ENCODE measurements around the gene DRAP1. TPM values are rescaled to one million over a fixed set of nuclear protein-coding genes. Genes with fewer than 3 reads are reported as not detected.

Gene DRAP1
- total and polyA plus RNA-seq, 9 of the 15 experiments (the other 6 are each of a cell fraction or from before 2014, with no cell fraction given): 9.6 to 200 (median 92.9) TPM

DNA sequence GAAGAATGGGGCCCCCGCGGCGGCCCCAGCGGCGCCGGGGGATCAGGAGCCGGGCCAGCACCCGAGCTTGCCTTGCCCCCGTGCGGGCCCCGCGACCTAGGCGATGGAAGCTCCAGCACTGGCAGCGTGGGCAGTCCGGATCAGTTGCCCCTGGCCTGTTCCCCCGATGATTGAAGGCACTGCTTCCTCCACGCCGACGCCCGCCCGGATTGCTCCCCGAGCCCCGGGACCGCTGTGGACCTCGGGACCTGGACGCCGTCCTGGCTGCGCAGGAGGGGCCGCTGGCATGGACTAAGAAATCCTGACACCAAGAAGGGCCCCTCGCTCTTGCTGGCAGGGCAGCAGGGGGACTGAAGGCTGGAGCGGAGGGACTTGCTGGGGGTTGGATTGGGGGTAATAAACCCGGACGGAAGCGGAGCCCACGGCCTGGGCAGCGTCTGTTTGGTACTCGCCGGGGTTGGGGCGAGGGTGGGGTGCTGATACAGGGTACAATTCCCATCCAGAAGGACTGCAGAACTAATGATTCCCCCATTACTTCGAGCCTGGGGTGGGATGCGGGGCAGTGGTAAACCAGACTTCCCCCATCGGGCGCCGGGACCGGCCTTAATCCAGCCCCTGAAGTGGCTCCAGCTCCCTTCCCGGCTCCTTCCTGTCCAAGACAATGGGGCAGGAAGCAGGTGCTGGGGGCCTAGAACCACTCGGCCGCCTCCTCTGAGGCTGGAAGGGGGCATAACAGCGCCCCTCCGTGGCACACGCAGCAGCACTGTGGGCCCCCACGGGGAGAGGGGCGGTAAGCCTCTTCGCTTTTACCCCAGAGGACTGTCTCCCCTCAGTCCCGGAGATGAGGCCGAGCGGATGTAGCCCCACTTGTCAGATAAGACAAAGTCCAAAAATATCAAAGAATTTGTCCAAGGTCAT is 27.7 kb upstream of the DRAP1 start (continued):
- no peak for TF ChIP-seq JUNB (CRISPR knock-in tag; conservative IDR thresholded peaks at IDR 0.05)
- TF ChIP-seq BHLHE40 (IDR thresholded peaks at IDR 0.05; ENCODE audit: low read length): peak; percentile 86
- peak; percentile 77 for TF ChIP-seq RBM22 (IDR thresholded peaks at IDR 0.05; ENCODE audit: low read depth, low read length, poor library complexity, severe bottlenecking)
- TF ChIP-seq GATAD2A (IDR thresholded peaks at IDR 0.05): 0 out of 2 replicates have a peak, but pooled peaks have one; percentile 17
- peak in 1 of 2 experiments; percentile 69; a peak in 2 of 4 replicates for TF ChIP-seq SIN3A (IDR thresholded peaks at IDR 0.05; ENCODE audit: borderline replicate concordance in 2 of 2, control insufficient read depth in 1 of 2, low read depth in 2 of 2, low read length in 2 of 2)
- TF ChIP-seq SAFB (IDR thresholded peaks at IDR 0.05; ENCODE audit: borderline replicate concordance, low read depth, low read length): peak; percentile 33; the same call in 1 of the 2 replicates
- TF ChIP-seq, protein P1, sequence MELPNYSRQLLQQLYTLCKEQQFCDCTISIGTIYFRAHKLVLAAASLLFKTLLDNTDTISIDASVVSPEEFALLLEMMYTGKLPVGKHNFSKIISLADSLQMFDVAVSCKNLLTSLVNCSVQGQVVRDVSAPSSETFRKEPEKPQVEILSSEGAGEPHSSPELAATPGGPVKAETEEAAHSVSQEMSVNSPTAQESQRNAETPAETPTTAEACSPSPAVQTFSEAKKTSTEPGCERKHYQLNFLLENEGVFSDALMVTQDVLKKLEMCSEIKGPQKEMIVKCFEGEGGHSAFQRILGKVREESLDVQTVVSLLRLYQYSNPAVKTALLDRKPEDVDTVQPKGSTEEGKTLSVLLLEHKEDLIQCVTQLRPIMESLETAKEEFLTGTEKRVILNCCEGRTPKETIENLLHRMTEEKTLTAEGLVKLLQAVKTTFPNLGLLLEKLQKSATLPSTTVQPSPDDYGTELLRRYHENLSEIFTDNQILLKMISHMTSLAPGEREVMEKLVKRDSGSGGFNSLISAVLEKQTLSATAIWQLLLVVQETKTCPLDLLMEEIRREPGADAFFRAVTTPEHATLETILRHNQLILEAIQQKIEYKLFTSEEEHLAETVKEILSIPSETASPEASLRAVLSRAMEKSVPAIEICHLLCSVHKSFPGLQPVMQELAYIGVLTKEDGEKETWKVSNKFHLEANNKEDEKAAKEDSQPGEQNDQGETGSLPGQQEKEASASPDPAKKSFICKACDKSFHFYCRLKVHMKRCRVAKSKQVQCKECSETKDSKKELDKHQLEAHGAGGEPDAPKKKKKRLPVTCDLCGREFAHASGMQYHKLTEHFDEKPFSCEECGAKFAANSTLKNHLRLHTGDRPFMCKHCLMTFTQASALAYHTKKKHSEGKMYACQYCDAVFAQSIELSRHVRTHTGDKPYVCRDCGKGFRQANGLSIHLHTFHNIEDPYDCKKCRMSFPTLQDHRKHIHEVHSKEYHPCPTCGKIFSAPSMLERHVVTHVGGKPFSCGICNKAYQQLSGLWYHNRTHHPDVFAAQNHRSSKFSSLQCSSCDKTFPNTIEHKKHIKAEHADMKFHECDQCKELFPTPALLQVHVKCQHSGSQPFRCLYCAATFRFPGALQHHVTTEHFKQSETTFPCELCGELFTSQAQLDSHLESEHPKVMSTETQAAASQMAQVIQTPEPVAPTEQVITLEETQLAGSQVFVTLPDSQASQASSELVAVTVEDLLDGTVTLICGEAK (IDR thresholded peaks at IDR 0.05): no peak
- TF ChIP-seq, protein P1 (CRISPR knock-in tag; IDR thresholded peaks at IDR 0.05): 0 out of 2 replicates have a peak, but pooled peaks have one; percentile 5
- 0 out of 2 replicates have a peak, but pooled peaks have one; percentile 58 for TF ChIP-seq TAF15 (IDR thresholded peaks at IDR 0.05; ENCODE audit: low read depth, low read length)
- TF ChIP-seq SP1 (CRISPR knock-in tag; IDR thresholded peaks at IDR 0.05): 0 out of 2 replicates have a peak, but pooled peaks have one; percentile 20
- TF ChIP-seq PTRF (tag; IDR thresholded peaks at IDR 0.05): no peak
- no peak for TF ChIP-seq MAFF (IDR thresholded peaks at IDR 0.05; ENCODE audit: low read length)
- TF ChIP-seq, protein P2, sequence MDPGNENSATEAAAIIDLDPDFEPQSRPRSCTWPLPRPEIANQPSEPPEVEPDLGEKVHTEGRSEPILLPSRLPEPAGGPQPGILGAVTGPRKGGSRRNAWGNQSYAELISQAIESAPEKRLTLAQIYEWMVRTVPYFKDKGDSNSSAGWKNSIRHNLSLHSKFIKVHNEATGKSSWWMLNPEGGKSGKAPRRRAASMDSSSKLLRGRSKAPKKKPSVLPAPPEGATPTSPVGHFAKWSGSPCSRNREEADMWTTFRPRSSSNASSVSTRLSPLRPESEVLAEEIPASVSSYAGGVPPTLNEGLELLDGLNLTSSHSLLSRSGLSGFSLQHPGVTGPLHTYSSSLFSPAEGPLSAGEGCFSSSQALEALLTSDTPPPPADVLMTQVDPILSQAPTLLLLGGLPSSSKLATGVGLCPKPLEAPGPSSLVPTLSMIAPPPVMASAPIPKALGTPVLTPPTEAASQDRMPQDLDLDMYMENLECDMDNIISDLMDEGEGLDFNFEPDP (CRISPR knock-in tag; IDR thresholded peaks at IDR 0.05): no peak
- TF ChIP-seq SMAD4 (CRISPR knock-in tag; conservative IDR thresholded peaks at IDR 0.05): 0 out of 2 replicates have a peak, but pooled peaks have one; percentile 33
- TF ChIP-seq THRAP3 (IDR thresholded peaks at IDR 0.05; ENCODE audit: borderline replicate concordance): peak; percentile 82; the same call in 1 of the 2 replicates
- TF ChIP-seq RB1 (IDR thresholded peaks at IDR 0.05; ENCODE audit: low read depth): peak; percentile 71
